ENCODE results near the gene SLC25A4. TPM values are rescaled to one million over a fixed set of nuclear protein-coding genes. Genes with fewer than 3 reads are reported as not detected.

The SLC25A4 gene
- 13.0 to 16.4 TPM (median 14.4 TPM) in 5 replicates for total RNA-seq (2022; extraction: Qiagen RNA extraction; ENCODE audit: low read depth)

GRCh38 chr4:185142912-185143600 is at the start of gene SLC25A4:
Gene SLC25A4 (plus strand): TSS chr4:185143266. CDS start chr4:185143373, 107 bp downstream.

Other genes starting within 250 kb of the SLC25A4 start
- not detected in 5 replicates for gene HELT, start 124.8 kb upstream of the SLC25A4 start, total RNA-seq (2022; extraction: Qiagen RNA extraction; ENCODE audit: low read depth)
- 7.5 to 12.6 TPM (median 12.2 TPM) in 5 replicates for gene CFAP97, start 60.7 kb downstream of the SLC25A4 start, total RNA-seq (2022; extraction: Qiagen RNA extraction; ENCODE audit: low read depth)
- 6.1 to 7.6 TPM (median 7.5 TPM) in 5 replicates for gene SNX25, start 66.3 kb downstream of the SLC25A4 start, total RNA-seq (2022; extraction: Qiagen RNA extraction; ENCODE audit: low read depth)

Measured in A549 treated with GW870086 at 1 μM for 4 hours (cell line).